Gastrocnemius medialis (tissue), 4 donors: ENCODE results near the gene HBD. TPM values are rescaled to one million over a fixed set of nuclear protein-coding genes. Genes with fewer than 3 reads are reported as not detected.

Experiments used
- ATAC-seq, 2 donors: fragments of 150-250 bp; one replicate each; pipeline ENCODE4 v1.9.1; 2016
- DNase-seq, 2 donors: peaks; one replicate each; pipeline ENCODE4 v3.0.0-alpha.2; 2019
- H3K27ac ChIP-seq, 4 donors: fragments of 200-600 bp; sonication (generic); 1 replicate in 1 of 4; 2 replicates in 3 of 4; pipeline ENCODE4 v1.5.1; 2016 to 2018; ENCODE audit warnings: mild to moderate bottlenecking in 2 of 4, moderate library complexity in 1 of 4
- H3K27me3 ChIP-seq, 3 donors: fragments of 200-600 bp; sonication (generic) in 2 of 3; 1 replicate in 1 of 3; 2 replicates in 2 of 3; pipeline versions ENCODE4 v1.5.1 to v1.6.0; 2016 to 2019; ENCODE audit warnings: mild to moderate bottlenecking in 1 of 3, moderate library complexity in 1 of 3
- H3K36me3 ChIP-seq, 2 donors: fragments of 200-600 bp; sonication (generic) in 1 of 2; one replicate each; pipeline ENCODE4 v1.5.1; 2017 to 2018
- H3K4me1 ChIP-seq, 2 donors: fragments of 200-600 bp; sonication (generic) in 1 of 2; one replicate each; pipeline ENCODE4 v1.5.1; 2016 to 2017; ENCODE audit warnings: mild to moderate bottlenecking in 2 of 2
- H3K4me3 ChIP-seq, 4 donors: fragments of 200-600 bp; sonication (generic) in 3 of 4; 1 replicate in 1 of 4; 2 replicates in 3 of 4; pipeline ENCODE4 v1.5.1; 2016 to 2019; ENCODE audit warnings: mild to moderate bottlenecking in 2 of 4
- H3K9me3 ChIP-seq, 3 donors: fragments of 200-600 bp; sonication (generic) in 2 of 3; 1 replicate in 1 of 3; 2 replicates in 2 of 3; pipeline ENCODE4 v1.5.1; 2016 to 2019
- POLR2A ChIP-seq, 2 donors: fragments of 450-650 bp; IDR thresholded peaks; one replicate each; pipeline ENCODE4 v1.6.1; 2017; ENCODE audit warnings: antibody characterized with exemption in 2 of 2, mild to moderate bottlenecking in 2 of 2, moderate library complexity in 2 of 2
- in situ Hi-C, 4 donors: fragments of 200-750 bp; cut with MboI; loops; one replicate each; pipeline versions ENCODE4 v1.15.0 to v1.8.0; 2017; ENCODE audit warnings: low sequenced_read_pairs in 4 of 4
- intact Hi-C: fragments of 100-400 bp; cut with DNase I; formaldehyde crosslinking; loops from one replicate; pipeline ENCODE4 v1.15.1; 2023; ENCODE audit warnings: low total_unique reads
- total RNA-seq, 4 donors: library from RNA; depleted of rRNA; stranded (reverse); fragments of >200 nt; gene quantifications; one replicate each; pipeline versions ENCODE4 v1.1.0 to v1.2.3, GENCODE V29; 2016
- TF ChIP-seq, protein P1 (sequence below), 5 experiments: fragments of 450-650 bp in 3 of 5; fragments of 200-600 bp in 2 of 5; sonication (generic) in 2 of 5; IDR thresholded peaks in 4 of 5; conservative IDR thresholded peaks in 1 of 5; 1 replicate in 4 of 5; 2 replicates in 1 of 5; pipeline ENCODE4 v1.5.1; 2016 to 2019; ENCODE audit warnings: antibody characterized with exemption in 5 of 5, mild to moderate bottlenecking in 3 of 5, moderate library complexity in 3 of 5

Gene HBD
- total RNA-seq, 4 donors from 2014 or later: not detected

DNA sequence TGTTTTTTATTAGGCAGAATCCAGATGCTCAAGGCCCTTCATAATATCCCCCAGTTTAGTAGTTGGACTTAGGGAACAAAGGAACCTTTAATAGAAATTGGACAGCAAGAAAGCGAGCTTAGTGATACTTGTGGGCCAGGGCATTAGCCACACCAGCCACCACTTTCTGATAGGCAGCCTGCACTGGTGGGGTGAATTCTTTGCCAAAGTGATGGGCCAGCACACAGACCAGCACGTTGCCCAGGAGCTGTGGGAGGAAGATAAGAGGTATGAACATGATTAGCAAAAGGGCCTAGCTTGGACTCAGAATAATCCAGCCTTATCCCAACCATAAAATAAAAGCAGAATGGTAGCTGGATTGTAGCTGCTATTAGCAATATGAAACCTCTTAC lies 8.8 kb downstream of the HBD start:
- Histone ChIP-seq H3K27me3 (no peaks in the 10 kb centered on the region), H3K27ac (no peak overlapping the region), H3K4me3 (no peak overlapping the region), H3K36me3 (no peaks in the 10 kb centered on the region), H3K4me1 (no peaks in the 10 kb centered on the region), H3K9me3 (no peaks in the 10 kb centered on the region)
- no peak for TF ChIP-seq POLR2A (IDR thresholded peaks at IDR 0.05)
- TF ChIP-seq, protein P1, sequence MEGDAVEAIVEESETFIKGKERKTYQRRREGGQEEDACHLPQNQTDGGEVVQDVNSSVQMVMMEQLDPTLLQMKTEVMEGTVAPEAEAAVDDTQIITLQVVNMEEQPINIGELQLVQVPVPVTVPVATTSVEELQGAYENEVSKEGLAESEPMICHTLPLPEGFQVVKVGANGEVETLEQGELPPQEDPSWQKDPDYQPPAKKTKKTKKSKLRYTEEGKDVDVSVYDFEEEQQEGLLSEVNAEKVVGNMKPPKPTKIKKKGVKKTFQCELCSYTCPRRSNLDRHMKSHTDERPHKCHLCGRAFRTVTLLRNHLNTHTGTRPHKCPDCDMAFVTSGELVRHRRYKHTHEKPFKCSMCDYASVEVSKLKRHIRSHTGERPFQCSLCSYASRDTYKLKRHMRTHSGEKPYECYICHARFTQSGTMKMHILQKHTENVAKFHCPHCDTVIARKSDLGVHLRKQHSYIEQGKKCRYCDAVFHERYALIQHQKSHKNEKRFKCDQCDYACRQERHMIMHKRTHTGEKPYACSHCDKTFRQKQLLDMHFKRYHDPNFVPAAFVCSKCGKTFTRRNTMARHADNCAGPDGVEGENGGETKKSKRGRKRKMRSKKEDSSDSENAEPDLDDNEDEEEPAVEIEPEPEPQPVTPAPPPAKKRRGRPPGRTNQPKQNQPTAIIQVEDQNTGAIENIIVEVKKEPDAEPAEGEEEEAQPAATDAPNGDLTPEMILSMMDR (IDR thresholded peaks at IDR 0.05 in 4 of 5, conservative IDR thresholded peaks at IDR 0.05 in 1 of 5): no peak
- no peak for ATAC-seq
- intact Hi-C loops (no loop called here), in situ Hi-C loops (no loop called here)
- DNase-seq: no peak

DNA sequence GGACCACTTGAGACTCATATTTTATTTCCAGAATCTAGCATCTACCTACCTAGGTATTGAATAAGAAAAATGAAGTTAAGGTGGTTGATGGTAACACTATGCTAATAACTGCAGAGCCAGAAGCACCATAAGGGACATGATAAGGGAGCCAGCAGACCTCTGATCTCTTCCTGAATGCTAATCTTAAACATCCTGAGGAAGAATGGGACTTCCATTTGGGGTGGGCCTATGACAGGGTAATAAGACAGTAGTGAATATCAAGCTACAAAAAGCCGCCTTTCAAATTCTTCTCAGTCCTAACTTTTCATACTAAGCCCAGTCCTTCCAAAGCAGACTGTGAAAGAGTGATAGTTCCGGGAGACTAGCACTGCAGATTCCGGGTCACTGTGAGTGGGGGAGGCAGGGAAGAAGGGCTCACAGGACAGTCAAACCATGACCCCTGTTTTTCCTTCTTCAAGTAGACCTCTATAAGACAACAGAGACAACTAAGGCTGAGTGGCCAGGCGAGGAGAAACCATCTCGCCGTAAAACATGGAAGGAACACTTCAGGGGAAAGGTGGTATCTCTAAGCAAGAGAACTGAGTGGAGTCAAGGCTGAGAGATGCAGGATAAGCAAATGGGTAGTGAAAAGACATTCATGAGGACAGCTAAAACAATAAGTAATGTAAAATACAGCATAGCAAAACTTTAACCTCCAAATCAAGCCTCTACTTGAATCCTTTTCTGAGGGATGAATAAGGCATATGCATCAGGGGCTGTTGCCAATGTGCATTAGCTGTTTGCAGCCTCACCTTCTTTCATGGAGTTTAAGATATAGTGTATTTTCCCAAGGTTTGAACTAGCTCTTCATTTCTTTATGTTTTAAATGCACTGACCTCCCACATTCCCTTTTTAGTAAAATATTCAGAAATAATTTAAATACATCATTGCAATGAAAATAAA lies 9.5 kb downstream of the HBD start:
- no peaks in the 10 kb centered on the region for H3K27me3 ChIP-seq
- H3K9me3 ChIP-seq: no peaks in the 10 kb centered on the region
- no peak for DNase-seq
- in situ Hi-C loops (no loop called here), intact Hi-C loops (no loop called here)
- TF ChIP-seq, protein P1 (IDR thresholded peaks at IDR 0.05 in 4 of 5, conservative IDR thresholded peaks at IDR 0.05 in 1 of 5): no peak
- TF ChIP-seq POLR2A (IDR thresholded peaks at IDR 0.05): no peak
- no peaks in the 10 kb centered on the region for H3K36me3 ChIP-seq
- H3K4me1 ChIP-seq: no peaks in the 10 kb centered on the region
- no peak overlapping the region for H3K4me3 ChIP-seq
- no peak for ATAC-seq
- no peak overlapping the region for H3K27ac ChIP-seq

DNA sequence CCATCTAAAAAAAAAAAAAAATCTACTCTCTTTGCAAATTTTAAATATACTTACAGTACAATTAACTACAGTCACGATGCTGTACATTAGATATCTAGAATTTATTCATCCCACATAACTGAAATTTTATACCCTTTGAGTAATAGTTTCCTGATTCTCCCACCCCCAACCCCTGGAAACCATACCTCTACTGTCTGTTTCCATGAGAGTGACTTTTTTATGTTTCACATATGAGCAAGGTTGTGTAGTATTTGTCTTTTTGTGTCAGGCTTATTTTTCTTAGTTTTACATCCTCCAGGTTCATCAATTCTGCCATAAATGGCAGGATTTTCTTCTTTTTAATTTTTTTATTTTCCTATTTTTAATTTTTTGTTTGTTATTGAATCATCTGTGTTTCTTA lies 10.6 kb downstream of the HBD start:
- in situ Hi-C loops (no loop called here), intact Hi-C loops (no loop called here)
- TF ChIP-seq, protein P1 (IDR thresholded peaks at IDR 0.05 in 4 of 5, conservative IDR thresholded peaks at IDR 0.05 in 1 of 5): no peak
- TF ChIP-seq POLR2A (IDR thresholded peaks at IDR 0.05): no peak
- Histone ChIP-seq H3K4me1 (no peaks in the 10 kb centered on the region), H3K36me3 (no peaks in the 10 kb centered on the region), H3K9me3 (no peaks in the 10 kb centered on the region), H3K4me3 (no peak overlapping the region), H3K27me3 (no peaks in the 10 kb centered on the region), H3K27ac (no peak overlapping the region)
- no peak for DNase-seq
- no peak for ATAC-seq

DNA sequence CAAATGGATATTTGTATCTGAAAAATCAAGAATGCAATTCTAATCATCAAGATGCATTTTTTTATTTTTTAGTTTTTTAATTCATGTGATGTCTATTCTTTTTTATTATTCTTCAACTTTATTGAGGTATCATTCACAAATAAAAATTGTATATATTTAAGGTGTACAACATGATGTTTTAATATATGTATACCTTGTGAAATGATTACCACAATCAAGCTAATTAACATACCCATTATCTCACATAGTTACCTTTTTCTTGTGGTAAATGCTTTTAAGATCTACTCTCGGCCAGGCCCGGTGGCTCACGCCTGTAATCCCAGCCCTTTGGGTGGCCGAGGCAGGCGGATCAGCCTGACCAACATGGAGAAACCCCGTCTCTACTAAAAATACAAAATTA lies 11.1 kb downstream of the HBD start:
- H3K36me3 ChIP-seq: no peaks in the 10 kb centered on the region
- no peak overlapping the region for H3K4me3 ChIP-seq
- H3K27me3 ChIP-seq: no peaks in the 10 kb centered on the region
- H3K4me1 ChIP-seq: no peaks in the 10 kb centered on the region
- in situ Hi-C loops: no loop called here
- intact Hi-C loops: no loop called here
- ATAC-seq (no peak), DNase-seq (no peak)
- H3K27ac ChIP-seq: no peak overlapping the region
- H3K9me3 ChIP-seq: no peaks in the 10 kb centered on the region
- no peak for TF ChIP-seq POLR2A (IDR thresholded peaks at IDR 0.05)
- TF ChIP-seq, protein P1 (IDR thresholded peaks at IDR 0.05 in 4 of 5, conservative IDR thresholded peaks at IDR 0.05 in 1 of 5): no peak
